HG02970 (cell line): ENCODE results near the gene AKR1C3.
"Not testable (repeated sequence)": the region's sequence is repeated elsewhere in the genome, so short reads cannot be mapped to it uniquely, and the experiment has no call there.

Experiments used
- ATAC-seq: cut with Tn5 transposase; IDR thresholded peaks from one replicate; pipeline ENCODE4 v1.9.1; 2021; ENCODE audit warnings: mild to moderate bottlenecking, moderate library complexity, moderate number of reproducible peaks; ENCODE audit not compliant: unreplicated experiment, low FRiP score

AKR1C3 gene

DNA sequence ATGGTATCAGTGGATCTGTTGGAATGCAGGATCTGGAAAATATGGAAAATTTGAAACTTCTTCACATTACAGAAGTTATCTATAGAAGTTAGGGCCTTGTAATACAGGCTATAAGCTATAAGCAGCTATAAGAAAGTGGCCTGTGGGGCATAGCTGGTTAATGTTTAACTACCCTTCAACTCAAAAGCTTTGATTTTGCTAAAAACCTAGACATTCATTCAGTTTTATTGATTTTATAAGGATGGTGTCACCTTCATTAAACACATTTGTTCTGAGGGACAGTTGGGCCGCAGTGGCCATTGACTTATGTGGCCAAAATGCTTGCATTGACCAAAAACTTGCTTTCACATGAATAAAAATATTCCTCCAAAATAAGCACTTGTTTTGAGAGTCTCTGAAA, 13.1 kb upstream of the AKR1C3 start:
- ATAC-seq = no peak

DNA sequence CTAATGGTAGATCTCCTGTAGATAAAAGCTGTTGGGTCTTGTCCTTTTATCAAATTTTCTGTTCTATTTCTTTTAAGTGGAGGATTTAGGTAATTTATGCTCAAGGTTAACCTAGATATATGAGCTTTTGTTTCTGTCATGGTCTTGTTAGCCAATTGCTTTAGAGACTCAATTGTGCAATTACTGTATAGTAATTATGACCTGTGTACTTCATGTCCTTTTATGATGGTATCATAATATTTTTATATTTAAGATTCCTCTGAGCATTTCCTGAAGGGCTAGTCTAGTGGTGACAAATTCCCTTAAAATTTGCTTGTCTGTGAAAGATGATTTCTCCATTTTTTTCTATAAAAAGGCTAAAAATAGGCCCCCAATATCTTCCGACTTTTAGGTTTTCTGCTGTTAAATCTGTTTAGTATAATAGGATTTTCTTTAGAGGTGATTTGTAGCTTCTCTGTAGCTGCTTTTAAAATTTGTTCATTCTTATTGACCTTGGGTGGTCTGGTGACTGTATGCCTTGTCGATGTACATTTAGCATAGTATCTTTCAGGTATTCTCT, 5.4 kb upstream of the AKR1C3 start:
- no peak for ATAC-seq

DNA sequence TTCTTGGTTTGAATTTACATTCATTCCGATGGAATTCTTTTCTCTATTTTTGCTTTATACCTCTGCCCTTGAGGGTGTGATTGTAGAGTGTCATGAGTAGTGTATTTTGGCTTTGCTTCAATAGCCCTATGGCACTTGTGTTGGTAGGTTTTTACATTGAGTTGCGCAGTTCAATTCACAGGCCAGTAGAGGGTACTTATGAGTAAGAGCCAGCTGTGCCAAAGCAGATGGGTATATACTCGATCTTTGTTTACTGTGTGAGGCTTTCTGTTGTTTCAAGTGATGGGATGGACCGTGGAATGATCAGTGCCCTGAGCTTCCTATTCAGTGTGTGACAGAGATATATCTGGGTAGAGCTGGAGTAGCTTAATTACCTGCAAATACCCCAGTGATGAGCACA, 4.3 kb upstream of the AKR1C3 start:
- ATAC-seq = no peak

DNA sequence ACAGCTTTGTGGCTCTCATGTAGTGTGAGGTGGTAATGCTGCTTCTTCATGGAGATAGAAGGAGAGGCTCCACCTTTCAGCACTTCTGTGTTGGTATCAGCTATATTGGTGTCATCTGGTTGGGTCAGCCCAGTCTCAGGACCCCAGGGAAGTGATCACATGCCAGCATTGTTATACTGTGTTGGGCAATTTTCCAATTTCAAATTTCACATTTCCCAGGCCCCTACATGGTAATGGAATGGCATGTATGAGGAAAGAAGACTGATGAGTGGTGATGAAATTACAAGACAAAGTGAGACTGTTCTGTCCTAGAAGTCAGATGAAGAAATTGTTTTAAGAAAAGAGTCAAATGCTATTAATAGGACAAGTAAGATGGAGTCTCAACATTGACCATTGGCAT, 3.7 kb upstream of the AKR1C3 start:
- ATAC-seq = no peak

DNA sequence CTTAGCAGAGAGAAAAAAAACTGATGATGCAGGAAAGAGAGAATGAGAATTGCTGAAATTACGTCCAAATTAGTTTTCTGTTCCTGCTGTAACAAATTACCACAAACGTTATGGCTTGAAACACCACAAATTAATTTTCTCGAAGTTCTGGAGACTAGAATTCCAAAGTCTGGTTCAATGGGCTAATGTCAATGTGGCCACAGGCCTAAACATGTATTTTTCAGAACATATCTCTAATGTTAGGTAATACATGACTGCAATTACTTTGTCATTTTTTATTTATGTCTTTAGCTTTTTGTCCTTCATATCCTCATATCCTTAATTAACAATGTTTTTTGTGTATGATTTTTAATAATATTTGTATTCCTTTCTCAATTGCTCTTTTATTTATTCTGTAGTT, 3.0 kb upstream of the AKR1C3 start:
- ATAC-seq = no peak

DNA sequence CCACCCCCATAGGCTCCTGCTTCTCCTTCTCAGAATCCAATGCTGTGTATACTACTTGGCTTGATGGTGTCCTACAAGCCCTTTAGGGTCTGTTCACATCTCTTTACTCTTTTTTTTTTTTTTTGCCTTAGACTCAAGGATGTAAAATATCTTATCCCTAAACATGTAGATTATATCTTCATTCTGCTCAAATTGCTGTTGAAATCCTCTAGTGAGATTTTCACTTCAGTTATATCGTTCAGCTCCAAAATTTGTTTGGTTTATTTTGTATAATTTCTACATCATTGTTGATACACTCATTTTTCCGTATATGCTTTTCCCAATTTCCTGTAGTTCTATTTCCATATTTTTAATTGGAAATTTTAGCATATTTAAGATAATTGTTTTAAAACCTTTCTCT, 1.8 kb upstream of the AKR1C3 start:
- ATAC-seq = no peak

DNA sequence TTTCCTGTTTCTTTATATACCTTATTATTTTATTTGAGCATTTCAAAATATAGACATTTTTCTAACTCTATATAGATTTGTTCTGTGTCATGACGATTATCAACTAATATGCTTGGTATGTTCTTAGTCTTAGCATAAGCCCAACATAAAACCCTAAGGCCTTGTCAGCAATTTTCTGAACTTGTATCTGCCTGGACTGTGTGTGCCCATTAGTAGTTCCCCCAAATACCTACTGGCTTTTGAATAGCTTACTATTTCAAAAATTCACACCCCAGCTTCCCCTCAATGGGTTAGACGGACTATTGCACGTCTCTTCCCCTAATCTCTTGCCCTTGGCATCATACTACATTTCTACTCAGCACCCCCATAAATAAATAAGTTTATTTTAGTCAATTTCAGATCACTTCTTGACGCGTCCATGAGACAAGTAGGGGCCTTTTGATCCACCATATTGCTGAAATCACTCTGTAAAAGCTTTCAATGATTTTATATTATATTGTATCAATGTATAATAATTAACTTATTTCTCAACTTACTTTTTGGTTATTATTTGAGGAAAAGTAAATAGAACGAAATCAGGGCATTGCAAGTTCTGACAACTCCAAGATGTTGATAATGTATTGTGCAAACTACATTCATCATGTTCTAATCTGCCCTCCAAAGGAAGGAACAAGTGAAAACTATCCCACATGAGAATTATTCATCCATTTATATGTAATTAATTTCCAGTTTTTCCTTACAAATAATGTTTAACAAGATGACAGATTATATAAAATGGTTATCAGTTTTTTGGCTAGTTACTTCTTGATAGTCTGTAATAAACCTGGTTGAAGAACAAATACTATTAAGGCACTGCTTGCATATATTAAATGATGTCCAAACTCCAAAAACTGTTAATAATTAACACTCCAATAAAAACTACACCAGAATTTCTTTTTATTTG, 1.1 kb upstream of the AKR1C3 start:
- no peak for ATAC-seq

DNA sequence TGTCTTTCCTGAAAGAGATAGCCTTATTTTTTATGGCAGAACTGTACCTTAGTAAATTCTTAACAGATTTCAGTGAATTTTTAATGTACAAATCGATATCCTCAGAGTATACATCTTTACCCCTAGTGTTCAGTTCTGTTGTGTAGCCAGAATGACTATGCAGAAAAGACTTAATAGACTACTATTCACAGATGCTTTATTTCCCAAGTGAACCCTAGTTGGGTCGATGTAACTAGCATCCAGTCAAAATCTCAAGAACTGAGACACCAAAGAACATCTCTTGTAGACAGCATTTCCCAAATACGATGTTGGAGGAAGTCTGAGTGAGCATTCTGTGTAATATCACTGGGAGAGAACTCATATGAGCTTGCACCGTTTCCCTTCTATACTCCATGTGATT, 1.5 kb downstream of the AKR1C3 start:
- no peak for ATAC-seq

DNA sequence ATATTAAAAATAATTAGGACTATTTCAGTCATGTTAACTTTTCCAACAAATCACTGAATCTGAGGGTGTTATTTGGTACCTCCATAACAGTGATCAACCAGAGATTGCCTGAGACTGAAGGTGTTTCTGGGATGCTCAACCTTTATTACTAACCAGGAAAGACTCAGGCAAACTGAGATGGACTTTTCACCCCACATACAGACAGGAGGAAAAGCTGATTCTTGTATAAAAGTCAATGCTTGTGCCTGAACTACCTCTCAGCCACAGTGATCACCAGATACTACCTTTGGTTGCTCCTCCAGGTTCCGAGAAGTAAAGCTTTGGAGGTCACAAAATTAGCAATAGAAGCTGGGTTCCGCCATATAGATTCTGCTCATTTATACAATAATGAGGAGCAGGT, 1.9 kb downstream of the AKR1C3 start:
- no peak for ATAC-seq

DNA sequence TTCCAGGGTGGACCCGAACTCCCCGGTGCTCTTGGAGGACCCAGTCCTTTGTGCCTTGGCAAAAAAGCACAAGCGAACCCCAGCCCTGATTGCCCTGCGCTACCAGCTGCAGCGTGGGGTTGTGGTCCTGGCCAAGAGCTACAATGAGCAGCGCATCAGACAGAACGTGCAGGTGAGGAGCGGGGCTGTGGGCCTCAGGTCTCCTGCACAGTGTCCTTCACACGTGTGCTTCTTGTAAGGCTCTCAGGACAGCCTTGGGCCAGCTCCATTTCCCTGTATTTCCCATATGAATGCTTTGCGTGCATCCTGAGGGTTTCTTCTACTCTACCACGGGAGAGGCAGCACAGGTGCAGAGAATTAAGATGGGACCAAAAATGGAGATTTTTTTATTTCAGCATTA, 8.3 kb downstream of the AKR1C3 start:
- not testable (repeated sequence) for ATAC-seq

DNA sequence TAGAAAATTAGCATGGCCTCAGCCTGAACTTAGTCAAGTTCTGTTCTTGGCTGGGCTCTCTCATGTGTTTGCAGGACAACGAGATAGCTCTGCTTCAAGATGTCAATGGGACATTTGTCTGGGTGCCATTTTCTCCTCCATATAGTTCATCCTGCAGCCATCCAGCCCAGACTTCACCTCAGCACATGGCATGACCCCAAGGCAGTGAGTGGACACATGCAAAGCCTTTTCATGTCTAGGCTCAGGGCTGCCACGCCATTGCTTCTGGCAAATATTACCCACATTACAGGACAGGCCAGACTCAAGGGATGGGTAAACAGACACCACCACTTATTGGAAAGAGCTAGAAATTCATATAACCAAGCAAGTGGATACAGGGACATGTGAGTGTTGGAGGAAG, 9.3 kb downstream of the AKR1C3 start:
- ATAC-seq = no peak

DNA sequence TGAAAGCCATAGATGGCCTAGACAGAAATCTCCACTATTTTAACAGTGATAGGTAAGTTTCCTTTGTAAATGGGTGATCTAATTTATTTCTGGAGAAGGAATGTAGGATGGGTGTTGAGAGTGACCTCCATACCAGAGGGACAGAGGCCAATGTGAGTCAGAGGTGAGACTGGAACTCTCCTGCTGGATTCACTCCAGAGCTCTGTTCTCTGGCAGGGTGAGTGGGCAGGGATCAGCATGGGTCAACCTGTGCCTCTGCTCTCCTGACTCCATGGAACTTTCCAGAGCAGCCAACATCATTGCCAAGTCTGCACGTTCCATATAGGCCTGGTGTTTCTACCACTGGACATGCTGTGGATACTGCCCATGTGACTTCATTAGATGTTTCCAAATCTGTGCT, 11.4 kb downstream of the AKR1C3 start:
- no peak for ATAC-seq

DNA sequence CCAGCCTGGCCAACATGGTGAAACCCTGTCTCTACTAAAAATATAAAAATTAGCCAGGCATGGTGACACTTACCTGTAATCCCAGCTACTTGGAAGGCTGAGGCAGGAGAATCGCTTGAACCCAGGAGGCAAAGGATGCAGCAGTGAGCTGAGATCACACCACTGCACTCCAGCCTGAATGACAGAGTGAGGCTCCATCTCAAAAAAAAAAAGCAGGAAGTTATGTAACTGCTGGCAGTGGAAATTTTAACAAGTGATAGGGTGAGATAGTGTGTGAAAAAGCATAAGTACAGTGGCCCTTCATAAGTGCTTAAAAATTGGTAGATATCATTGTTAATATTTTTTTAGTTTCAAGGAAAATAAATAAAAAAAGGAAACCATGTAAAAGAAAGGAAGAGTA, 12.3 kb downstream of the AKR1C3 start:
- ATAC-seq = no peak

DNA sequence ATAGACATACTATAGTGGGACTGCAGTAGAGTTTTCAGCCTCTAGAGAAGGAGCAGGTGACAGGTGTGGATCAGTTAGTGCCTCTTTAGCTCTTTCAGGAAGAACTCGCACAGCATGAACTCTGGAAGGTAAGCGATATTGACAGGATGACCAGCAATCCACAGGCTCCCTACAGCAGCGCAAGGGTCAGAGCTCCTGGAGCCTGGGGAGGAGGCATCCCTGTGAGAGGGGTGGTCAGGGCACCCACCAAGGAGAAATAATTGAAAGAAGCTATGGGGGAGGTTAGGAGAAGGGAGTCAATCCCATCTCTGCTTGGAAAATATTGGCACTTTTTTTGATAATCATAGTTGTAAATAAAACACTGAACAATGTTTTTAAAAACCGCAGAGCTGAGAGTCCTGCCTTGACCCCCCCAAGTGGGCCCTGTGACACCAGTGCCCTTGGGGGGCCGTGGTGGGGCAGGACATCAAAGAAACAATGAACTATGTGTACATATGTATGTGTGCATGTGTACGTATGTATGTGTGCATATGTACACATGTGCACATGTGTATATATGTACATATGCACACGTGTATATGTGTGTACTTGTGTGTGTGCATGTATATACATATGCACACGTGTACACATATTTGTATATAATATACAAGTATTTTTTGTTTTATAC, 13.8 kb downstream of the AKR1C3 start:
- ATAC-seq = no peak

DNA sequence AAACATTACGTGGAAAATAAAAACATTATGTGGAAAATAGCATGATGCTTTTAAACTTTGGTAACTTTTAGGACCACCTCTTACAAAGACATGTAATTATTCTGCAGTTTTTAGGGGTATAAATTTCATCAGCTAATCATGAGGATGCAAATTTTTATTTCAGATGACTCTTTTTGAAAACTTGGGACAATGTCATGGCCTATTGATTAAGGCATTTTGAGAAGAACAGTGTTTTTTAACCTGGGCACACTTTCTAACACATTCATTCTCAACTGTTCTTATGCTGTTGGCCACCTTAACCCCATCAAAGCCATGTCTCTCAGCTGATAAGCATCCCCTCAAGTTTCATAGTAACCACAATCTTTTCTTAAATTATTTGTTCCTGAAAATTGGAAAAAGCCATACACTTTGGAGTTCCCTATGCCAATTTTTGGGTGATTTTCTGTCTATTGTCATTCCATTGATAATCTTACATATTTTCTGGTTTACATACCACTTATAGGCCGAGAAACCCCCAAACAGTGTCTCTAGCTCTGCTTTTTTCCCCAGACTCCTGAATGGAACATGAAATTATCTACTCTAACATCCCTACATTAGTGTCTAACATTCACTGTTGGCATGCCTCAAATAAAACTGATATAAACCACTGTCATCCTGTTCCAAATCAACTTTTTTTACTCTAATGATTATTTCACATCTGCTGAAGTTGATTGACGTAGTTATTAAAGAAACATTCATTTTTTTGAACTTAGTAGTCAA, 14.6 kb downstream of the AKR1C3 start:
- ATAC-seq = no peak

DNA sequence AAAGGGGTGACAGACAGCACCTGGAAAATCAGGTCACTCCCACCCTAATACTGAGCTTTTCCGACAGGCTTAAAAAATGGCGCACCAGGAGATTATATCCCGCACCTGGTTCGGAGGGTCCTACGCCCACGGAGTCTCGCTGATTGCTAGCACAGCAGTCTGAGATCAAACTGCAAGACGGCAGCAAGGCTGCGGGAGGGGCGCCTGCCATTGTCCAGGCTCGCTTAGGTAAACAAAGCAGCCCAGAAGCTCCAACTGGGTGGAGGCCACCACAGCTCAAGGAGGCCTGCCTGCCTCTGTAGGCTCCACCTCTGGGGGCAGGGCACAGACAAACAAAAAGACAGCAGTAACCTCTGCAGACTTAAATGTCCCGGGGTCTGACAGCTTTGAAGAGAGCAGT, 15.6 kb downstream of the AKR1C3 start:
- ATAC-seq = not testable (repeated sequence)

DNA sequence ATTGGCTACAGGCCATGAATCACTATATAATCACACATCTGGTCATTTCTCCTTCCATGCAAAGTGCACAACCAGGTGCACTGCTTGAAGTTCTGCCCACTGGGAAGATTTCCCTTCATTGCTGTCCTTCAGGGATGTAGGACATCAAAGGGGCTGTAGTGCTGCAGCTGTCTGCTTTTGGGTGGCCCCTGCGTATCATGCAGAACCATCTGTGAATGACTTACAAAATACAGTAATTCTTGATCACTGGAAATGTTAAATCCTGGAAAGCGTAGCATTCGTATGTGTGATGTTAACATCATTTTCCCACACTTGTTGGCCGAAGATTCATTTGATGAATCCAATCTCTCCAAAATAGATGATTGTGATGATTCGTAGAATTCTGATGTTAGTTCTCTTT, 22.4 kb downstream of the AKR1C3 start:
- ATAC-seq = no peak

DNA sequence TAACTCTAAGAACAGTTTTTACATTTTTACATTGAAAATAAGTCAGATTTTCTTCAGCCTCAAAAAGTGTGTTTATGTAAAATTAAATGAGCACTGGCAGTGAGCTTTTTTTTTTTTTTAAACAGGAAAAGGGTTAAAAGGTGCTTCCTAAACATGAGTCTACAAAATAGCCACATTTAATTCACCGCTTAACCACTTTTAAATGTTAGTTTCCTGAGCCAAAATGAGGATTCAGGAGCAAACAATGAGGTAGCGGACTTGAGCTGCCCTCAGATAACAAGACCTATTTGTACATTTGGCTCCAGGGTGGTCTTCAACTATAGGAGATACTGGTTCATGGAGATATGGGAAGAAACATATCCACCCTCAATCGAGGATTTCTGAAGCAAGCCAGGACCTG, 22.8 kb downstream of the AKR1C3 start:
- no peak for ATAC-seq

DNA sequence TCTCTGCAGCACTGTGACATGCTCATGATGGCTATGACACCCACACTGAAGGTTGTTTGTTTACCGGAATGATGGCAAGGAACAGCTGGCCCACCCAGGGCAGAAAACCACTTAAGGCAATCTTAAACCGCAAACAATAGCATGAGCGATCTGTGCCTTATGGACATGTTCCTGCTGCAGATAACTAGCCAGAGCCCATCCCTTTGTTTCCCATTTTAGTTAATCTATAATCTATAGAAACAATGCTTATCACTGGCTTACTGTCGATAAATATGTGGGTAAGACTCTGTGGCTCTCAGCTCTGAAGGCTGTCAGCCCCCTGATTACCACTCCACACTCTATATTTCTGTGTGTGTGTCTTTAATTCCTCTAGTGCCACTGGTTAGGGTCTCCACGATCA, 25.8 kb downstream of the AKR1C3 start:
- ATAC-seq = not testable (repeated sequence)

DNA sequence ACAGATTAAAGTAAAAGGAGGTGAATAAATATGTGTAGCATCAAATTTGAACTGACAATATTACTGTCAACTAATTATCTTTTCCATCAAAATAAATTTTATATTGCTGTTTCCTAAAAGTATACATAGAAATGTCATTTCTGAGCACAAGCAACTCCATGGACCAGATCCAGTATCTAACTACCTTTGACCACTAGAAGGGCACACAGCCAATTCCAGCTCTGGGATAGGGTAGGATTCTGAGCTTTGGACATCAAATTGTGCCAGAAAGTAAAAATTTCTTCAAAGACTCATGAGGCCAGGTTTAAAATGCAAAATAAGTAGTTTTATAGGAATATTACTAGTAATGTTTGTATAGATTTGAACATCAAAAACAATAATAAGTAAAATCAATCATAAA, 29.7 kb downstream of the AKR1C3 start:
- ATAC-seq = no peak
